PC-3 (cell line): ENCODE results near the gene RERE. TPM values are rescaled to one million over a fixed set of nuclear protein-coding genes. Genes with fewer than 3 reads are reported as not detected.

ENCODE experiments used
- ATAC-seq: fragments of 200-7000 bp; cut with Tn5 transposase; 2 replicates; pipeline ENCODE4 v1.9.1; 2020; ENCODE audit warnings: mild to moderate bottlenecking, moderate library complexity
- BruUV-seq: library from RNA; stranded (reverse); fragments of 400-500 nt; replicated peaks from 2 replicates; lab custom pipeline; 2021; lab: Mats Ljungman, UMichigan
- CTCF ChIA-PET: fragments of 300-600 bp; sonication (Branson Sonifier 250); formaldehyde crosslinking; loops from one replicate; lab custom pipeline; 2022; ENCODE audit warnings: antibody characterized with exemption; lab: Charles Lee
- POLR2A ChIA-PET: fragments of 300-600 bp; sonication (Branson Sonifier 250); formaldehyde crosslinking; loops from one replicate; lab custom pipeline; 2022; ENCODE audit warnings: antibody characterized with exemption; ENCODE audit not compliant: unreplicated experiment; lab: Charles Lee
- DNase-seq: peaks from one replicate; pipeline ENCODE4 v3.0.0-alpha.2; 2015
- H2AFZ ChIP-seq: fragments of 300-600 bp; sonication (generic); 2 replicates; pipeline ENCODE4 v1.6.0; 2016; ENCODE audit warnings: antibody characterized with exemption, low read length
- H3F3A ChIP-seq: fragments of 300-600 bp; sonication (generic); one replicate; pipeline ENCODE4 v1.6.0; 2017; ENCODE audit warnings: antibody characterized with exemption, low read length, control low read depth, mild to moderate bottlenecking; ENCODE audit not compliant: unreplicated experiment
- H3K27ac ChIP-seq: fragments of 300-600 bp; sonication (generic); 2 replicates; pipeline ENCODE4 v1.5.1; 2016; ENCODE audit warnings: mild to moderate bottlenecking, low read length
- H3K27me3 ChIP-seq: fragments of 300-600 bp; sonication (generic); 2 replicates; pipeline ENCODE4 v1.6.1; 2016; ENCODE audit warnings: low read length, mixed read lengths
- H3K36me3 ChIP-seq: fragments of 300-600 bp; sonication (generic); 2 replicates; pipeline ENCODE4 v1.6.1; 2016; ENCODE audit warnings: low read depth, mixed run types, low read length, mixed read lengths
- H3K4me1 ChIP-seq: fragments of 300-600 bp; sonication (generic); 2 replicates; pipeline ENCODE4 v1.5.1; 2016; ENCODE audit warnings: low read length; ENCODE audit not compliant: insufficient read depth
- H3K4me2 ChIP-seq: fragments of 300-600 bp; sonication (generic); 2 replicates; pipeline ENCODE4 v1.6.0; 2016; ENCODE audit warnings: low read length
- H3K4me3 ChIP-seq: fragments of 300-600 bp; sonication (generic); 2 replicates; pipeline ENCODE4 v1.5.1; 2016; ENCODE audit warnings: mild to moderate bottlenecking, low read length, mixed read lengths
- H3K79me2 ChIP-seq: fragments of 300-600 bp; sonication (generic); 2 replicates; pipeline ENCODE4 v1.6.1; 2017; ENCODE audit warnings: low read length, mixed read lengths
- H3K9ac ChIP-seq: fragments of 300-600 bp; sonication (generic); 2 replicates; pipeline ENCODE4 v1.6.0; 2016; ENCODE audit warnings: mild to moderate bottlenecking, low read length
- H3K9me2 ChIP-seq: fragments of 300-600 bp; sonication (generic); replicated peaks from 2 replicates; pipeline ENCODE4 v1.6.1; 2016; ENCODE audit warnings: mixed run types, low read length, mixed read lengths
- H3K9me3 ChIP-seq: fragments of 300-600 bp; sonication (generic); 2 replicates; pipeline ENCODE4 v1.6.1; 2016; ENCODE audit warnings: low read length, mixed read lengths
- H4K20me1 ChIP-seq: fragments of 300-600 bp; sonication (generic); 2 replicates; pipeline ENCODE4 v1.6.1; 2016; ENCODE audit warnings: low read length, mixed read lengths
- CTCF ChIP-seq: fragments of 300-600 bp; sonication (generic); conservative IDR thresholded peaks from 2 replicates; pipeline ENCODE4 v1.5.1; 2017; ENCODE audit warnings: antibody characterized with exemption, low read depth, mild to moderate bottlenecking, low read length
- EZH2 ChIP-seq: fragments of 300-600 bp; sonication (generic); IDR thresholded peaks from one replicate; pipeline ENCODE4 v1.6.1; 2017; ENCODE audit warnings: antibody characterized with exemption, mild to moderate bottlenecking, low read length; ENCODE audit not compliant: unreplicated experiment
- EZH2phosphoT487 ChIP-seq: fragments of 300-600 bp; sonication (generic); IDR thresholded peaks from 2 replicates; pipeline ENCODE4 v1.6.1; 2018; ENCODE audit warnings: mild to moderate bottlenecking, antibody characterized with exemption, low read length, borderline replicate concordance
- intact Hi-C: fragments of 100-400 bp; cut with micrococcal nuclease; formaldehyde crosslinking; loops from 2 replicates; pipeline ENCODE4 v1.9.0; 2023
- total RNA-seq: library from RNA; depleted of rRNA; stranded (reverse); fragments of >200 nt; gene quantifications from 2 replicates; pipeline ENCODE4 v1.2.3, GENCODE V29; 2014

RERE gene
- total RNA-seq, 1 experiment from 2014 or later, result 24.2 TPM

- Histone ChIP-seq H3K36me3 (no peaks in the 10 kb centered on the region), H3K4me1 (peaks cover 14% of the 10 kb centered on the region), H3K9me2 (no peaks in the 10 kb centered on the region), H3K9me3 (no peaks in the 10 kb centered on the region), H3K9ac (no peak overlapping the region), H3K27ac (no peak overlapping the region), H2AFZ (no peak overlapping the region), H3K27me3 (no peaks in the 10 kb centered on the region), H3K79me2 (peaks cover 4% of the 10 kb centered on the region), H3K4me2 (no peak overlapping the region), H3F3A (no peaks in the 10 kb centered on the region), H3K4me3 (no peak overlapping the region), H4K20me1 (no peaks in the 10 kb centered on the region)
- no TSS peak for BruUV-seq
- POLR2A ChIA-PET, result no interaction called here
- no peak for TF ChIP-seq EZH2phosphoT487
- no peak for TF ChIP-seq EZH2
- no peak for TF ChIP-seq CTCF
- ATAC-seq (no peak), DNase-seq (no peak)
- CTCF ChIA-PET, result no interaction called here
- intact Hi-C loops, result no loop called here
These were observed 389.5 kb downstream of the RERE start for GRCh38 chr1:8427986-8428385.

DNA sequence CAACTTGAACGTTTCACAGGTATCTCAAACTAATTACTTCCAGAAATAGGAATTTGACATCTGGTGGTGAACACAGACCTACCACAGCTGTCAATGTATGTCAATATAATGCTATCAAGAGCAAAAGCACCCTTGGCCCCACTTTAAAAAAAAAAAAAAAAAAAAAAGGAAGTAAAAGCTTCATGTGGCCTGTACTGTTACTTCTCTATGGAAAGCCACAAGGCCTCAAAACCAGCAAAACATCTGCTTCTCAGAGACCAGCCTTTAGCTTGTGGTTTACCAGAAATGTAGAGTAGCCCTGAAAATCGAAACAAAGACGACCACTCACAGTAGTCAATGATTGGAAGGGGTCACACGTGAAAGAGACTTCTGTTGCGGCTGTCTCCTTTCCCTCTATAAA, 389.9 kb downstream of the RERE start:
- Histone ChIP-seq H3K9me2 (no peaks in the 10 kb centered on the region), H2AFZ (no peak overlapping the region), H3K4me3 (no peak overlapping the region), H3K79me2 (peaks cover 9% of the 10 kb centered on the region), H4K20me1 (no peaks in the 10 kb centered on the region), H3K9ac (no peak overlapping the region), H3K4me1 (peaks cover 14% of the 10 kb centered on the region), H3K36me3 (no peaks in the 10 kb centered on the region), H3K9me3 (no peaks in the 10 kb centered on the region), H3K27me3 (no peaks in the 10 kb centered on the region), H3K27ac (no peak overlapping the region), H3K4me2 (no peak overlapping the region), H3F3A (no peaks in the 10 kb centered on the region)
- ChIA-PET CTCF (no interaction called here), POLR2A (no interaction called here)
- intact Hi-C loops, result no loop called here
- DNase-seq (no peak), ATAC-seq (no peak)
- TF ChIP-seq EZH2phosphoT487 (no peak), CTCF (no peak), EZH2 (no peak)
- no TSS peak for BruUV-seq

GRCh38 chr1:8426996-8427395, 390.4 kb downstream of the RERE start:
- intact Hi-C loops, result no loop called here
- Histone ChIP-seq H3K4me3 (no peak overlapping the region), H3K9ac (no peak overlapping the region), H3K79me2 (peaks cover 14% of the 10 kb centered on the region), H3K27me3 (no peaks in the 10 kb centered on the region), H3K4me2 (no peak overlapping the region), H3F3A (no peaks in the 10 kb centered on the region), H2AFZ (no peak overlapping the region), H3K36me3 (no peaks in the 10 kb centered on the region), H4K20me1 (peaks cover 1% of the 10 kb centered on the region; the same call in 1 of the 2 replicates), H3K9me2 (no peaks in the 10 kb centered on the region), H3K4me1 (peaks cover 15% of the 10 kb centered on the region), H3K27ac (no peak overlapping the region), H3K9me3 (no peaks in the 10 kb centered on the region)
- no TSS peak for BruUV-seq
- DNase-seq (no peak), ATAC-seq (no peak)
- ChIA-PET CTCF (no interaction called here), POLR2A (no interaction called here)
- TF ChIP-seq EZH2 (no peak), CTCF (no peak)
